Superior temporal gyrus (tissue), 1 donor: ENCODE data around the gene EVX1.

Source experiments
- DNase-seq: peaks from one replicate; pipeline ENCODE4 v3.0.0-alpha.2; 2016; ENCODE audit errors: extremely low spot score

EVX1 gene

GRCh38 chr7:27235387-27236311, 7.0 kb upstream of the EVX1 start:
- DNase-seq = no peak

- no peak for DNase-seq
Observed at GRCh38 chr7:27237735-27238334, 4.8 kb upstream of the EVX1 start.

- no peak for DNase-seq
Observed at GRCh38 chr7:27238979-27239386, 3.6 kb upstream of the EVX1 start.

- DNase-seq = no peak
Observed at GRCh38 chr7:27239387-27240014, 3.1 kb upstream of the EVX1 start.

- no peak for DNase-seq
Observed at GRCh38 chr7:27240015-27240731, 2.4 kb upstream of the EVX1 start.

GRCh38 chr7:27241189-27242056, 1.2 kb upstream of the EVX1 start:
- no peak for DNase-seq

GRCh38 chr7:27242154-27242553, 448 bp upstream of the EVX1 start:
- DNase-seq = no peak

- DNase-seq = no peak
Observed at GRCh38 chr7:27243340-27244163, 950 bp downstream of the EVX1 start.

GRCh38 chr7:27244488-27245123, 2.0 kb downstream of the EVX1 start:
- no peak for DNase-seq

GRCh38 chr7:27245124-27245797, 2.7 kb downstream of the EVX1 start:
- DNase-seq = no peak

- DNase-seq = no peak
Observed at GRCh38 chr7:27245798-27246691, 3.4 kb downstream of the EVX1 start.

GRCh38 chr7:27247000-27247399, 4.4 kb downstream of the EVX1 start:
- no peak for DNase-seq

GRCh38 chr7:27247452-27248426, 5.1 kb downstream of the EVX1 start:
- no peak for DNase-seq

GRCh38 chr7:27248427-27248806, 5.8 kb downstream of the EVX1 start:
- no peak for DNase-seq

- DNase-seq = no peak
Observed at GRCh38 chr7:27248911-27249723, 6.5 kb downstream of the EVX1 start.
